GM19395 (cell line): ENCODE results near the gene PRMT1.
A peak's percentile ranks its signal among the peaks of the same experiment; 100 is the strongest.
"Not testable (repeated sequence)": the region's sequence is repeated elsewhere in the genome, so short reads cannot be mapped to it uniquely, and the experiment has no call there.

Source experiments
- ATAC-seq: cut with Tn5 transposase; IDR thresholded peaks from one replicate; pipeline ENCODE4 v1.9.1; 2021; ENCODE audit warnings: mild to moderate bottlenecking, moderate library complexity; ENCODE audit not compliant: unreplicated experiment

The PRMT1 gene

GRCh38 chr19:49677231-49677900, at the start of gene PRMT1:
TSS of gene PRMT1 (plus strand) at chr19:49677271. CDS start at chr19:49677281, 10 bp downstream.
- ATAC-seq: no peak

DNA sequence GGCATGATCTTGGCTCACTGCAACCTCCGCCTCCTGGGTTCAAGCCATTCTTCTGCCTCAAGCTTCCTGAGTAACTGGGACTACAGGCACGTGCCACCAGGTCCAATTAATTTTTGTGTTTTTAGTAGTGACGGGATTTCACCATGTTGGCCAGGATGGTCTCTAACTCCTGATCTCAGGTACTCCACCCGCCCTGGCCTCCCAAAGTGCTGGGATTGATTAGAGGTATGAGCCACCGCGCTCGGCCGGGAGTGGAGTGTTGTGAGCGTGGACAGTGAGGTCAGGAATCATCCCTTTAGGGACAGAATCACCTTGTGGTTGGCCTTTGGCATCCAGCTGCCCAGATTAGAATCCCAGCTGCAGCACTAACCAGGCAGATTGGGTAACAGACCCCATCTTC, 47.4 kb upstream of the PRMT1 start:
- no peak for ATAC-seq

DNA sequence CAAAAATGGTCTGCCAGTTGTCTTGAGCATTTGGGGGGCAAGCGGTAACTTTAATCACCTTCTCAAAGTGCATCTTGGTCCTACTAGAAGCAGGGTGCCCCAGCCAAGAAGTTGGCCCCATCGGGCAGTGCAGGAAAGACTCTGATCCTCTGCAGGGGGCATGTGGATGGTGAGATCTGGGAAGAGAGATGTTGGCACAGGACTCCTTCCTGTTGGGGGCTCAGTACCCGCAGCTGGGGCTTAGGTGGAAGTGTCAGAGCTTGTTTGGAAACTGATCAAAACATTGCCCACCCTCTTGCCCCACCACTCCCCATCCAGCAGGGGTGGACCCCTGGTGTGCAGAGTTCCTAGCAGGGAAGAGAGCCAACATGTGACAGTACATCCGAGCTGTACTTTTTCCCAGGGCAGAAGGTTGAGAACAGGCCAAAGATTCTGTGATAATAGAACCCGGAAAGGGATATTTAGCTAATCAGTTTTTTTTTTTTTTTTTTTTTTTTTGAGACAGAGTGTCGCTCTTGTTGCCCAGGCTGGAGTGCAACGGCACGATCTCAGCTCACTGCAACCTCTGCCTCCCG, 46.0 kb upstream of the PRMT1 start:
- ATAC-seq: no peak

DNA sequence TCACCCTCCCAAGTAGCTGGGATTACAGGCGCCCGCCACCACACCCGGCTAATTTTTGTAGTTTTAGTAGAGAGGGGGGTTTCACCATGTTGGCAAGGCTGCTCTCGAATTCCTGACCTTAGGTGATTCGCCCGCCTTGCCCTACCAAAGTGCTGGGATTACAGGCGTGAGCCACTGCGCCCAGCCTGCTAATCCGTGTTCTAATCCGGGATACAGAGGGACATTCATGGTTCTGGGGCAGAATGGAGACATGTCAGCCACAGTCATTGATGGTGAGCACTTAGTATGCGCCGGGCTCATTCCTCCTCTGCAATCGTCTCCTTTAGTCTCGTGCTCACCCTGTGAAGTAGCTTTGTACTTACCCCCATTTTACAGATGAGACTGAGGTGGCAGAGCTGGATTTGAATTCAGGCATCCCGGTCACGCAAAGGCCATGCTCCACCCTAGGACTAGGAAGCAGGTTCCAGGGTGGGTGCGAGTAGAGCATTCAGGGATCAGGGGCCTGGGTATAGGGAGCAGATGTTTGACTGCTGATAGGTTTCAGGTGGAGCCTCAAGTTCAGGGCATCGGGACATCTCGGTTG, 45.4 kb upstream of the PRMT1 start:
- no peak for ATAC-seq

- no peak for ATAC-seq
These were observed 44.5 kb upstream of the PRMT1 start for GRCh38 chr19:49632576-49632975.

DNA sequence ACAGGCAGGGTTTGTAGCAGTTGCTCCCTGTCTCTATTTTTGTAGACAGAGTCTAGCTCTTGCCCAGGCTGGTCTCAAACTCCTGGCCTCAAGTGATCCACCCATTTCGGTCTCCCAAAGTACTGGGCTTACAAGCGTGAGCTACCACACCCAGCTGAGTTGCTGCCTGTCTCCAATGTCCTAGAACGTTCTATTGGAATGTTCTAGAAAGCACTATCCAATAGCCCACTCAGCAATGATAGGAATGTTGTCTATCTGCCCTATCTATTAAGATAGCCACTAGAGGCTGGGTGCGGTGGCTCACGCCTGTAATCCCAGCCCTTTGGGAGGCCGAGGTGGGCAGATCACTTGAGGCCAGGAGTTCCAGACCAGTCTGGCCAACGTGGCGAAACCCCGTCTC, 43.8 kb upstream of the PRMT1 start:
- ATAC-seq: not testable (repeated sequence)

DNA sequence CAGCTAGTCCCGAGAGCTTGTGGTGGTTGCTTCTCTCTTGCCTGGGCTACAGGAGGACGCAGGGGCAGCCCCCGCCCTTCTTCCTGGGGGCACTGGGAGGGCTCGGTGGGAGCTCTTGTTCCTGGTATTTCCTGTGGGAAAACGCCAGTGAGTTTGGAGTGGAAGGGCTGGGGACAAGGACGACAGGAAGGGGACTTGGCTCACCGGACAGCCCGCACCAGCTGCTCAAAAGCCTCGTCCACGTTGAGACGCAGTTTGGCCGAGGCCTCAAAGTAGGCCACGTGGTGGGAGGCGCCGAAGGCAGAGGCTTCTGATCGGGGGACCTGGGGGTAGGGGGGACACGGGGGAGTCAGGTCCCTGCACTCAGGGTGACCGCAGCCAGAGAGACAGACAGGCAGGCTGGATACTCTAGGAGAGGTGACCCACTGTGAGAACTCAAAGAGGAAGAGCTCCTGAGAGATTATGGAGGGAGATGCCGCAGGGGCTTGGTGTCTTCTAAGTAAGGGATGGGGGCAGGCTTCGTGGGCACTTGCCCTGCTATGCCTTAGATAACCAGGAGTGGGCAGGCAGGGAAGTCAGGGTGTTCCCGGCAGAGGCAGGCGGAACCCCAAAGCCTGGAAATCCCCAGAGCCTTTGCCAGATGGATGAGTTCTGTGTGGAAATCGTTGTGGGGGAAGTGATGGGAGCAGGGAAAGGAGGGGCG, 41.4 kb upstream of the PRMT1 start:
- no peak for ATAC-seq

DNA sequence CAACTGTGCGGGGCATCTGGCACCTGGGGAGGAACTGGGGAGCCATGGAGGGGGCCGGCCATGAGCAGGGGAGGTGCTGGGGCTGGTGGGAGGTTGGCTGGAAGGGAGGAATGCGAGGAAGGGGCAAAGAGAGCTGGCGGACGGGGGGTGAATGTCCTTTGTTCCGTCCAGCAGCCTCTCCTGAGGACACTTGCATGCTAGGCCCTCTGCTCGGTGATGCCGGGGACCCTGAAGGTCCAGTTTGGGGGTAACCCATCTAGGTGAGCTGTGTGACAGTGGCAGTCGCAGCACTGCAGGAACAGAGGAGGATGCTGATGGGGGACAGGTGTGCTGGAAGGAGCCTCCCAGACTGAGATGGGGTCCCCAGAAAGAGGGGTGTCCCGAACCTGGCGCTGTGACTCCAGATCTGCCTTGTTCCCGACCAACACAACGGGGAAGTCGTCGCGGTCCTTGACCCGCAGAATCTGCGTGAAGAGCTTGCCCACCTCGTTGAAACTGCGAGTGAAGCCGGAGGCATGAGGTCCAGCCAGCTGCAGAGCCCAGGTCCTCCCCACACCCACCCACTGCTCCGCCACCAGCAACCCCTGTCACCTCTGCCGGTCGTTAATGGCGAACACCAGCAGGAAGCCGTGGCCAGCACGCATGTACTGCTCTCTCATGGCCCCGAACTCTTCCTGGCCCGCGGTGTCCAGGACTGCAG, 40.7 kb upstream of the PRMT1 start:
- ATAC-seq: no peak

DNA sequence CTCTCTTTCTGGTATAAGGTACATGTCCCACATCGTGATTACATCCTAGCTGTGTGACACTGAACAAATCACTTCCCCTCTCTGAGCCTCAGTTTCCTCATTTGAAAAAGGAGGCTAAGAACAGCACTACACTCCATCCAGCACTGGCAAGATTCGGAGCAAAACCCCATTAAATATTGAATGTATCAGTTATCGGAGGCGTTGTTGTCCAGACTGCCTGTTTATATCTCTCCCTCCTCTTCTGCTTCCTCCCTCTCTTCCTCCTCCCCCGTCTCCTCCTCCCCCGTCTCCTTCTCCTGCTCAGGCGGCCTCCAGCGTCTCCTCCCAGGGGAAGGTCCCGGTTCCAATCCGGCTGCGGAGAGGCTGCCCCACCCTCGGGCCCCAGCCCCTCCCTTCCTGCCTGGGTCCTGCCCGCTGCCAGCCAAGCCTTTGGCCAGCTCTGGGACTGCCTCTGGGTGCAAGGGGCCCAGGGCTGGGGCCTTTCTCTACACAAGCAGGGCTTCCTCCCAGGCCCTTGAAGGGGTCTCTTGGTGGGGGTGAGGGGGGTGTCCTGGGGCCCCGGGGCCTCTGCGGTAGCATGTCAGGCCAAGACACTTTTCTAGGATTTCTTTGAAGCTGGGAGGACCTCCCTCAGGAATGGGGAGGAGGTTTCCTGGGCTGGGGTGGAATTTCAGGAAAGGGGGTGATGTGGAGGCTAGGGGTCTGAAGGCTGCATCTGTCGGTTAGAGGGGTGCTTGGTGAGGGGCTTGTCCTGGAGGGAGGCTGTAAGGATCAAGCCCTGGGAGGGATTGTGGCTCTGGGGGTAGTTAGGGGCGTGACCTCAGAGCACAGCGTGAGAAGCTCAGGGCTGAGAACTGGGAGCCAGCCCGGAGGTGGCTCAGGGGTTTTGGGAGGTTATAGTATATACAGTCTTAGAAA, 39.0 kb upstream of the PRMT1 start:
- no peak for ATAC-seq

- no peak for ATAC-seq
These were observed 37.5 kb upstream of the PRMT1 start for GRCh38 chr19:49639401-49640112.

GRCh38 chr19:49640113-49640898, 36.8 kb upstream of the PRMT1 start, which contains the start of gene RRAS:
TSS of gene RRAS (minus strand) at chr19:49640143. CDS start at chr19:49640098, 45 bp downstream.
- ATAC-seq: peak; percentile 59

DNA sequence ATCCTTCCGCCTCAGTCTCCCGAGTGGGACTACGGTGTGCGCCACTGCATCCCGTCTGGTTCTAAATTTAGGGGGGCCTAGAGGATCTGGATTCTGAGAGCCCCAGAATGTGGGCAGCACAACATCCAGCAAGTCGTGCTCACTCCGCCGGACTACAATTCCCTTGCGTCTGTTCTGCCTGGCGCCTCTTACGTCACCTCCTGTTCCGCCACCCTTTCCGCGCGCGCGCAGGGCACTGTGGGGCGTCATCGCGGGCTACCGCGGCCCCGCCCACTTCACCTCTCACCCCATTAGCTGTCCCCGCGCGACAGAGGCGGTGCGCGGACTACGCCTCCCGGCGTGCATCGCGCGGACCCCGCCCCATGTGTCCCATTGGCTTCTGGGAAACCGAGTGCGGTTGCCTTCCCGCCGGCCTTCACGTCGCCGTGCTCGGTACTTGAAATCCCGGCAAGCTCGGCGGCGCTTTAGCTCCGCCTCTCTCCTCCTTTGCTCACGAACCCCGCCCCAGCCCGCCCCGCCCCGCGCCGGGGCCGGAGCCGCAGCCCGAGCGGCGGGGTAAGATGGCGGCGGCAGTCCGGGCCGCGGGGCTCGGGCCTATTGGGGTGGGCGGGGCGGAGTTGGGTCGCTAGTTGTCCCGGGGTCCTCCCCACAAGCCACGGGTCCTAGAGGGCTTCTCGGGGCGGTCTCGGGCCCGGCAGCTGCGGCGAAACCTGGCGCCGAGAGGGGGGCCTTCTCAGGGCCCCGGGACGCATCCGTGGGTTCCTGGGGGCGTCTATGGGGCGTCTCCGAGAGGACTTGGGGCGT, 35.2 kb upstream of the PRMT1 start, which contains the start of gene SCAF1:
Gene SCAF1 (plus strand): TSS at position 522 of the 804 bp plus-strand sequence. CDS start 2,818 bp downstream, outside the sequence.
- ATAC-seq: peak; percentile 60

GRCh38 chr19:49642492-49643035, 34.5 kb upstream of the PRMT1 start:
- peak; percentile 0 for ATAC-seq

DNA sequence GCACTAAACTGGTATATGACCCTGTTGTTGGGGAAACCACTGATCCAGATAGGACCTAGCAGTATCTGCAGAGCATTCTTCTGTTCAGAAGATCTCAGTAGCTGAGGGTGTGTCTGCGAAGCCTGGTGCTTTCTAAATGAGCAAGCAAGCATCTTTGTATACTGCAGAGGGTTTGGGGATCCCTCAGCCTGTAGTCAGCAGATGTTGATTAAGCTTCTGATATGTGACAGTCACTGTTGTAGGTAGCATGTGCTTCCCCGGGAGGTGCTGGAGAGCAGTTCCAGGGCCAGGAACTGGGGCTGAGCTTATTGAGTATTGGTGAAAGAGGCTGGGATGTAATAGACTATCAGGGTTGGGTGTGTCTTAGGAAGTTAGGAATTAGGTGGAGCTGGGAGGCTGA, 33.6 kb upstream of the PRMT1 start:
- no peak for ATAC-seq

GRCh38 chr19:49645592-49645991, 31.5 kb upstream of the PRMT1 start:
- ATAC-seq: no peak

DNA sequence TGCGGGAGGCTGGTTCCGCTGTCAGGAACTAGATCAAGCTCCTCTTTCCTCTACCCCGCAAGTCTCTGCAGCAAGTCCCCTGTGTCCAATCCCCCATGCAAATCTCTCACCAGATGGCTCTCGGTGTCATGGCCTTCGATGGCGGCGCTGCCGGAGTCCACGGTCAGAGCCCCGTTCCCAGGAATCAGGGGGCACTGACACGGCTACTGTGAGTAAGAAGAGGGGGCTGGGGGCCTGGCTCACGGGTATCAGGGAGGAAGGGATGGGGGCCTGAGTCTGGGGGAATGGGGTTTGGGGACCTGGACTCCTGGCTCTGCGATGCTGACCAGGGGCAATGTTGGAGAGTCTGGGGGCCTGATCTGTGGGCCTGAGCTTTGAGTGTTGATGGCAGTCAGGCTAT, 31.1 kb upstream of the PRMT1 start:
- no peak for ATAC-seq

GRCh38 chr19:49646586-49646985, 30.5 kb upstream of the PRMT1 start:
- no peak for ATAC-seq
